ENCODE measurements around the gene PANK4.

Gene PANK4

GRCh38 chr1:2528966-2529783 is 2.8 kb upstream of the PANK4 start:
- no peak for TF ChIP-seq GATA2 (IDR thresholded peaks at IDR 0.05; ENCODE audit: low read depth, low read length)
- TF ChIP-seq GATA3 (IDR thresholded peaks at IDR 0.05; ENCODE audit: low read depth, low read length), result no peak

- TF ChIP-seq GATA2 (IDR thresholded peaks at IDR 0.05; ENCODE audit: low read depth, low read length) (no peak), GATA3 (IDR thresholded peaks at IDR 0.05; ENCODE audit: low read depth, low read length) (no peak)
Measured at GRCh38 chr1:2528611-2528965, 2.2 kb upstream of the PANK4 start.

GRCh38 chr1:2528016-2528415 is 1.6 kb upstream of the PANK4 start:
- TF ChIP-seq GATA2 (IDR thresholded peaks at IDR 0.05; ENCODE audit: low read depth, low read length) (no peak), GATA3 (IDR thresholded peaks at IDR 0.05; ENCODE audit: low read depth, low read length) (no peak)

GRCh38 chr1:2527556-2527860 is 1.1 kb upstream of the PANK4 start:
- TF ChIP-seq GATA2 (IDR thresholded peaks at IDR 0.05; ENCODE audit: low read depth, low read length) (no peak), GATA3 (IDR thresholded peaks at IDR 0.05; ENCODE audit: low read depth, low read length) (no peak)

GRCh38 chr1:2526824-2527555 is 594 bp upstream of the PANK4 start:
- no peak for TF ChIP-seq GATA3 (IDR thresholded peaks at IDR 0.05; ENCODE audit: low read depth, low read length)
- TF ChIP-seq GATA2 (IDR thresholded peaks at IDR 0.05; ENCODE audit: low read depth, low read length), result no peak

GRCh38 chr1:2525572-2525919 is 850 bp downstream of the PANK4 start:
- TF ChIP-seq GATA2 (IDR thresholded peaks at IDR 0.05; ENCODE audit: low read depth, low read length) (no peak), GATA3 (IDR thresholded peaks at IDR 0.05; ENCODE audit: low read depth, low read length) (no peak)

- TF ChIP-seq GATA2 (IDR thresholded peaks at IDR 0.05; ENCODE audit: low read depth, low read length) (no peak), GATA3 (IDR thresholded peaks at IDR 0.05; ENCODE audit: low read depth, low read length) (no peak)
Measured at GRCh38 chr1:2523891-2524609, 2.3 kb downstream of the PANK4 start.

GRCh38 chr1:2523191-2523890 is 3.1 kb downstream of the PANK4 start:
- no peak for TF ChIP-seq GATA3 (IDR thresholded peaks at IDR 0.05; ENCODE audit: low read depth, low read length)
- no peak for TF ChIP-seq GATA2 (IDR thresholded peaks at IDR 0.05; ENCODE audit: low read depth, low read length)

GRCh38 chr1:2522230-2522629 is 4.2 kb downstream of the PANK4 start:
- TF ChIP-seq GATA3 (IDR thresholded peaks at IDR 0.05; ENCODE audit: low read depth, low read length) (no peak), GATA2 (IDR thresholded peaks at IDR 0.05; ENCODE audit: low read depth, low read length) (no peak)

- no peak for TF ChIP-seq GATA3 (IDR thresholded peaks at IDR 0.05; ENCODE audit: low read depth, low read length)
- no peak for TF ChIP-seq GATA2 (IDR thresholded peaks at IDR 0.05; ENCODE audit: low read depth, low read length)
Measured at GRCh38 chr1:2520806-2521205, 5.6 kb downstream of the PANK4 start.

- no peak for TF ChIP-seq GATA3 (IDR thresholded peaks at IDR 0.05; ENCODE audit: low read depth, low read length)
- TF ChIP-seq GATA2 (IDR thresholded peaks at IDR 0.05; ENCODE audit: low read depth, low read length), result no peak
Measured at GRCh38 chr1:2520206-2520605, 6.2 kb downstream of the PANK4 start.

GRCh38 chr1:2519729-2520128 is 6.7 kb downstream of the PANK4 start:
- TF ChIP-seq GATA2 (IDR thresholded peaks at IDR 0.05; ENCODE audit: low read depth, low read length), result no peak
- no peak for TF ChIP-seq GATA3 (IDR thresholded peaks at IDR 0.05; ENCODE audit: low read depth, low read length)

GRCh38 chr1:2519029-2519685 is 7.2 kb downstream of the PANK4 start:
- no peak for TF ChIP-seq GATA3 (IDR thresholded peaks at IDR 0.05; ENCODE audit: low read depth, low read length)
- TF ChIP-seq GATA2 (IDR thresholded peaks at IDR 0.05; ENCODE audit: low read depth, low read length), result no peak

GRCh38 chr1:2518528-2518927 is 7.9 kb downstream of the PANK4 start:
- TF ChIP-seq GATA2 (IDR thresholded peaks at IDR 0.05; ENCODE audit: low read depth, low read length) (no peak), GATA3 (IDR thresholded peaks at IDR 0.05; ENCODE audit: low read depth, low read length) (no peak)

Data from SH-SY5Y (cell line).